A673 (cell line): ENCODE data around the gene DNAAF5. TPM values are rescaled to one million over a fixed set of nuclear protein-coding genes. Genes with fewer than 3 reads are reported as not detected.

Source experiments
- BruUV-seq: library from RNA; stranded (reverse); fragments of 400-500 nt; replicated peaks from 2 replicates; lab custom pipeline; 2021; lab: Mats Ljungman, UMichigan
- CTCF ChIA-PET: fragments of 300-600 bp; sonication (Branson Sonifier 250); formaldehyde crosslinking; loops from one replicate; lab custom pipeline; 2022; ENCODE audit warnings: antibody characterized with exemption; lab: Charles Lee
- POLR2A ChIA-PET: fragments of 300-600 bp; sonication (Branson Sonifier 250); formaldehyde crosslinking; loops from one replicate; lab custom pipeline; 2022; ENCODE audit warnings: antibody characterized with exemption; ENCODE audit not compliant: low non-redundant PET; lab: Charles Lee
- DNase-seq: peaks from one replicate; pipeline ENCODE4 v3.0.0-alpha.2; 2015; ENCODE audit warnings: low spot score
- H3K27ac ChIP-seq: fragments of 200-600 bp; sonication (generic); 2 replicates; pipeline ENCODE4 v1.5.1; 2016; ENCODE audit warnings: mixed run types, low read depth, mild to moderate bottlenecking, mixed read lengths, antibody characterized with exemption, low read length; ENCODE audit not compliant: poor library complexity, severe bottlenecking
- H3K27me3 ChIP-seq: fragments of 200-600 bp; sonication (generic); replicated peaks from 2 replicates; pipeline ENCODE4 v1.6.1; 2017; ENCODE audit warnings: mixed run types, low read depth, mild to moderate bottlenecking, mixed read lengths, antibody characterized with exemption, low read length; ENCODE audit not compliant: insufficient read depth, poor library complexity
- H3K36me3 ChIP-seq: fragments of 200-600 bp; sonication (generic); 2 replicates; pipeline ENCODE4 v1.6.1; 2016; ENCODE audit warnings: mixed run types, mild to moderate bottlenecking, mixed read lengths, antibody characterized with exemption, low read length; ENCODE audit not compliant: insufficient read depth, poor library complexity, severe bottlenecking
- H3K4me1 ChIP-seq: fragments of 200-600 bp; sonication (generic); 2 replicates; pipeline ENCODE4 v1.6.1; 2017; ENCODE audit warnings: mixed run types, mild to moderate bottlenecking, mixed read lengths, antibody characterized with exemption, low read length; ENCODE audit not compliant: insufficient read depth, poor library complexity, severe bottlenecking
- H3K4me3 ChIP-seq: fragments of 200-600 bp; sonication (generic); 2 replicates; pipeline ENCODE4 v1.5.1; 2016; ENCODE audit warnings: low read depth, mixed run types, mild to moderate bottlenecking, mixed read lengths, low read length; ENCODE audit not compliant: poor library complexity, severe bottlenecking
- H3K9me3 ChIP-seq: fragments of 200-600 bp; sonication (generic); 2 replicates; pipeline ENCODE4 v1.6.1; 2016; ENCODE audit warnings: mixed run types, low read depth, mild to moderate bottlenecking, mixed read lengths, antibody characterized with exemption, low read length; ENCODE audit not compliant: poor library complexity, severe bottlenecking
- EZH2 ChIP-seq: fragments of 200-600 bp; sonication (generic); IDR thresholded peaks from 2 replicates; pipeline ENCODE4 v1.6.1; 2017; ENCODE audit warnings: borderline replicate concordance, low read depth, mild to moderate bottlenecking, mixed read lengths, antibody characterized with exemption, low read length; ENCODE audit not compliant: poor library complexity, severe bottlenecking
- intact Hi-C: fragments of 100-400 bp; cut with micrococcal nuclease; formaldehyde crosslinking; loops from one replicate; pipeline ENCODE4 v1.10.0; 2022; ENCODE audit not compliant: unreplicated experiment
- total RNA-seq: library from RNA; stranded (reverse); gene quantifications from 2 replicates; pipeline ENCODE4 v1.2.3, GENCODE V29; 2021
- TF ChIP-seq, protein P1 (sequence below): fragments of 300-800, 200-600 bp; sonication (generic); conservative IDR thresholded peaks from 2 replicates; pipeline ENCODE4 v1.5.1; 2017; ENCODE audit warnings: low read depth, mild to moderate bottlenecking, antibody characterized with exemption, low read length, moderate library complexity, mixed read lengths

The DNAAF5 gene
- total RNA-seq, 1 experiment from 2014 or later = 78.1 TPM

DNA sequence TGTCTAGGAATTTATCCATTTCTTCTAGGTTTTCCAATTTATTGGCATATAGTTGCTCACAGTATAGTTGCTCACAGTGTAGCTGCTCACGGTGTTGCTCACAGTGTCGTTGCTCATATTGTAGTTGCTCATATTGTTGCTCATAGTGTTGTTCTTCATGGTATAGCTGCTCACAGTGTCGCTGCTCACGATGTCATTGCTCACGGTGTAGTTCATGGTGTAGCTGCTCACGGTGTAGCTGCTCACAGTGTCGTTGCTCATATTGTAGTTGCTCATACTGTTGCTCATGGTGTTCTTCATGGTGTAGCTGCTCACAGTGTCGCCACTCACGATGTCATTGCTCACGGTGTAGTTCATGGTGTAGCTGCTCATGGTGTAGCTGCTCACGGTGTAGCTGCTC lies 8.3 kb downstream of the DNAAF5 start:
- POLR2A ChIA-PET = no interaction called here

DNA sequence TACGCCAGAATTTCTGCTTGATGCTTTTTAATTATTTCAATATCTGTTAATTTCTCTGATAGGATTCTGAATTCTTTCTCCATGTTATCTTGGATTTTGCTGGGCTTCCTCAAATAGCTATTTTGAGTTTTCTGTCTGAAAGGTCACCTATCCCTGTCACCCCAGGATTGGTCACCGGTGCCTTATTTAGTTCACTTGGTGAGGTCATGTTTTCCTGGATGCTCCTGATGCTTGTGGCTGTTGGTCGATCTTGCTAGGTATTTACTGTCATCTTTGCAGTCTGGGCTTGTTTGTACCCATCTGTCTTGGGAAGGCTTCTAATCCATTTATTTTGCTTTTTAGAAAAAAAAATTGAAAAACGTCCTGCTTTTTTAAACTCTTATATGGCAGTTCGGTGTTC lies 11.7 kb downstream of the DNAAF5 start:
- ChIA-PET POLR2A (no interaction called here), CTCF (no interaction called here)
- Histone ChIP-seq H3K27ac (no peak overlapping the region), H3K9me3 (peaks cover 13% of the 10 kb centered on the region), H3K36me3 (peaks cover 24% of the 10 kb centered on the region), H3K4me1 (no peaks in the 10 kb centered on the region), H3K4me3 (no peak overlapping the region), H3K27me3 (no peaks in the 10 kb centered on the region)
- DNase-seq = no peak
- intact Hi-C loops = no loop called here
- BruUV-seq = no TSS peak
- no peak for TF ChIP-seq EZH2
- TF ChIP-seq, protein P1, sequence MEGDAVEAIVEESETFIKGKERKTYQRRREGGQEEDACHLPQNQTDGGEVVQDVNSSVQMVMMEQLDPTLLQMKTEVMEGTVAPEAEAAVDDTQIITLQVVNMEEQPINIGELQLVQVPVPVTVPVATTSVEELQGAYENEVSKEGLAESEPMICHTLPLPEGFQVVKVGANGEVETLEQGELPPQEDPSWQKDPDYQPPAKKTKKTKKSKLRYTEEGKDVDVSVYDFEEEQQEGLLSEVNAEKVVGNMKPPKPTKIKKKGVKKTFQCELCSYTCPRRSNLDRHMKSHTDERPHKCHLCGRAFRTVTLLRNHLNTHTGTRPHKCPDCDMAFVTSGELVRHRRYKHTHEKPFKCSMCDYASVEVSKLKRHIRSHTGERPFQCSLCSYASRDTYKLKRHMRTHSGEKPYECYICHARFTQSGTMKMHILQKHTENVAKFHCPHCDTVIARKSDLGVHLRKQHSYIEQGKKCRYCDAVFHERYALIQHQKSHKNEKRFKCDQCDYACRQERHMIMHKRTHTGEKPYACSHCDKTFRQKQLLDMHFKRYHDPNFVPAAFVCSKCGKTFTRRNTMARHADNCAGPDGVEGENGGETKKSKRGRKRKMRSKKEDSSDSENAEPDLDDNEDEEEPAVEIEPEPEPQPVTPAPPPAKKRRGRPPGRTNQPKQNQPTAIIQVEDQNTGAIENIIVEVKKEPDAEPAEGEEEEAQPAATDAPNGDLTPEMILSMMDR = no peak

More for the DNA sequence above, 8.3 kb downstream of the DNAAF5 start:
- no peak for DNase-seq
- BruUV-seq = no TSS peak
- Histone ChIP-seq H3K4me3 (no peak overlapping the region), H3K27me3 (no peaks in the 10 kb centered on the region), H3K9me3 (peaks cover 13% of the 10 kb centered on the region), H3K36me3 (peaks cover 43% of the 10 kb centered on the region), H3K4me1 (no peaks in the 10 kb centered on the region), H3K27ac (no peak overlapping the region)
- TF ChIP-seq, protein P1 = no peak
- TF ChIP-seq EZH2 = no peak
- CTCF ChIA-PET = no interaction called here
- intact Hi-C loops = no loop called here

DNA sequence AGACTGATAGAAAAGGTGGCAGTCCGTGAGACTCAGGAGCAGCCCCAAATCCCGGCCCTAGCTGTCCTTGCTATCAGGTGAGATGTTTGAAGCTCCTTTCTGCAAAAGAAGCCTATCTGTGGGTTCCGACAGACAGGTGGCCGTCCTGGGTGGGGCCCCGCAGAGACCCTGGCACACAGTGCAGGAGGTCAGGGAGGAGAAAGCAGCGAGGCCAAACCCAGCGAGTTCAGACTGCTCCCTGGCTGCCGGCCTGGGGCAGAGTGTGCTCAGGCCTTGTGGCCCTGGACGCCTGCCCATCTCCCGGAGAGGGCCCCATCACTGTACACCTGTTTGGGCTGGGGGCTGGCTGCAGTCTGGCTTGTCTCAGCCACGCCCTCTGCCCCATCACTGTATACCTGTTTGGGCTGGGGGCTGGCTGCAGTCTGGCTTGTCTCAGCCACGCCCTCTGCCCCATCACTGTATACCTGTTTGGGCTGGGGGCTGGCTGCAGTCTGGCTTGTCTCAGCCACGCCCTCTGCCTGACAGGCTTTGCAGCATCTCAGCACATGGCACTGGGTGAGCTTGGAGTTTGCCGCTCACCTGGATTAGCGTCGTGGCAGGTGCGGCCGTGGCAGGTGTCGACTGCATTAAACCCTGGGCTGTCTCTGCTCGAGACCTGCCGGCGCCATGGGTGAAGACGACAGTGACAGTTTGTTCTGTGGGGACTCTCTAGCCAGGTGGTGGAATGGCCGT lies 12.4 kb downstream of the DNAAF5 start:
- BruUV-seq = no TSS peak
- intact Hi-C loops = no loop called here
- H3K27ac ChIP-seq = no peak overlapping the region
- ChIA-PET POLR2A (no interaction called here), CTCF (no interaction called here)
- no peak overlapping the region for H3K4me3 ChIP-seq
- no peaks in the 10 kb centered on the region for H3K27me3 ChIP-seq
- H3K9me3 ChIP-seq = peaks cover 13% of the 10 kb centered on the region
- DNase-seq = no peak
- H3K4me1 ChIP-seq = no peaks in the 10 kb centered on the region
- peaks cover 17% of the 10 kb centered on the region for H3K36me3 ChIP-seq
- TF ChIP-seq EZH2 = no peak
- TF ChIP-seq, protein P1 = no peak
